Embryonic facial prominence (tissue), 1 donor: ENCODE results near the gene AKAP13.
"Not testable (repeated sequence)": the region's sequence is repeated elsewhere in the genome, so short reads cannot be mapped to it uniquely, and the experiment has no call there.

Experiments
- DNase-seq: peaks from one replicate; pipeline ENCODE4 v3.0.0-alpha.2; 2016; ENCODE audit errors: extremely low spot score

AKAP13 gene

GRCh38 chr15:85786781-85787114, 406.3 kb downstream of the AKAP13 start:
- DNase-seq = no peak

- DNase-seq = no peak
These were observed 408.5 kb downstream of the AKAP13 start for GRCh38 chr15:85788771-85789495.

GRCh38 chr15:85789496-85789875, 409.1 kb downstream of the AKAP13 start:
- DNase-seq = no peak

- DNase-seq = no peak
These were observed 411.8 kb downstream of the AKAP13 start for GRCh38 chr15:85792102-85792731.

GRCh38 chr15:85792912-85793590, 412.6 kb downstream of the AKAP13 start:
- no peak for DNase-seq

GRCh38 chr15:85793641-85794597, 413.5 kb downstream of the AKAP13 start:
- no peak for DNase-seq

GRCh38 chr15:85794598-85795336, 414.4 kb downstream of the AKAP13 start, which contains the start of gene KLHL25:
Gene KLHL25, minus strand, starts transcription at chr15:85794925. Its CDS starts 25,115 bp downstream, at chr15:85769810.
- peak; percentile 88 for DNase-seq

GRCh38 chr15:85795337-85796305, 415.2 kb downstream of the AKAP13 start:
- DNase-seq = no peak

GRCh38 chr15:85796371-85796770, 416.0 kb downstream of the AKAP13 start:
- DNase-seq = not testable (repeated sequence)
